ENCODE measurements around the gene CALN1.

Gene CALN1

GRCh38 chr7:71851776-71852498 is 560.2 kb downstream of the CALN1 start:
- H3K27ac ChIP-seq: no peak overlapping the region
- TF ChIP-seq ZFX (IDR thresholded peaks at IDR 0.05; ENCODE audit: borderline replicate concordance) (no peak), CTCF (IDR thresholded peaks at IDR 0.05) (no peak)

DNA sequence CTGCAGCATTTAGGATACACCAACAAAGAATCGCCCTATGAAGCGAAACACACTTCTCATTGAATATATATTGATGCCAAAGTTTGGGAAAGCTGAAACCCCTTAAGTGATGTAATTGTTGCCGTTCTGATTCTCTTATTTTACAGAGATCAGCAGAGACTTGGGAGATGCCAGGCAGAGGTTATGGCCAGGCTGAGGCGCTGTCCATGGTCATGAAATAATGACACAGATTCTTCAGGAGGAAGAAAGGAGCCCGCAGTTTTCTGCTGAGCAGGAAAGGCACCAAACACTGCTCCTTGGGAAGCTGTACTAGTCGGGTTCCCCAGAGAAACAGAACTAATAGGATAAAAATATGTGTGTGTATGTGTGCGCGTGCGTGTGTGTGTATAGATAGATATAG is 566.0 kb downstream of the CALN1 start:
- H3K27ac ChIP-seq: no peak overlapping the region
- TF ChIP-seq ZFX (IDR thresholded peaks at IDR 0.05; ENCODE audit: borderline replicate concordance) (no peak), CTCF (IDR thresholded peaks at IDR 0.05) (no peak)

- TF ChIP-seq ZFX (IDR thresholded peaks at IDR 0.05; ENCODE audit: borderline replicate concordance) (no peak), CTCF (IDR thresholded peaks at IDR 0.05) (no peak)
- H3K27ac ChIP-seq: no peak overlapping the region
These were observed 568.5 kb downstream of the CALN1 start for GRCh38 chr7:71843676-71844075.

DNA sequence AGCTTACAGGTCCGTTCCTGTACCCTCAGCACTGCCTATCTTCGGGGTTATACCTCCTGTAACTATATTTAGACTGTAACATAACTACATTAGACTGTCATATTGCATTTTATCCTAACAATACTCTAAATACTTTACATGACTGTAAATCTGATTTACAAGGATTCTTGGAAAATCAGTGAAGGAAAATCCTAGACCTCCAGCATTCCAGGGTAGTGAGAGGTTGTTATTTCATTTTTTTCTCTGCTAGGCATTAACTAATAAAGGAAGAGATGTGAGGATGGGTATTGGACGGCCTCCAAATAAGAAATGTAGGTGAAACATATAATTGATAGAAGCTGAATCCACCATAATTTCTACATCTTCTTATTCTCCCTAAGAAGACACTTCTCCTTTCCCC is 569.4 kb downstream of the CALN1 start:
- TF ChIP-seq CTCF (IDR thresholded peaks at IDR 0.05) (no peak), ZFX (IDR thresholded peaks at IDR 0.05; ENCODE audit: borderline replicate concordance) (no peak)
- no peak overlapping the region for H3K27ac ChIP-seq

DNA sequence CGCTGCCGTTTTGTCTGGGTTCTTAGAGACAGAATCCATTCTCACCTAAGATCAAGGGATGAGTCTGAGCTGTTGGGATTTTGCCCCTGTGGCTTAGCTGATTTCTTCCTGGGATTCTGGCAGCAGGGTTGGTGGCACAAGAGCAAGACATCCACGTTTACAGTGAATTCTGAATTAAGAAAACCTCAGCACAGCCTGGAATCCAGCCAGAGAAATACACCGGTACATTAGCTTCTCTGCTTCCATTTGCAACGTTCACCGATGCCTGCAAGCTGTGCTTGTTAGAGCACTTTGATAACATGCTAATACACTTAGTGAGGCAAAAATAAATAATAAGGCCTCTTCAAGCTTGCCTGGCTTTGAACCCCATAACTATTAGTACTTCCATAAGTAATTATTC is 569.8 kb downstream of the CALN1 start:
- no peak overlapping the region for H3K27ac ChIP-seq
- TF ChIP-seq CTCF (IDR thresholded peaks at IDR 0.05) (no peak), ZFX (IDR thresholded peaks at IDR 0.05; ENCODE audit: borderline replicate concordance) (no peak)

GRCh38 chr7:71835056-71835455 is 577.1 kb downstream of the CALN1 start:
- TF ChIP-seq ZFX (IDR thresholded peaks at IDR 0.05; ENCODE audit: borderline replicate concordance) (no peak), CTCF (IDR thresholded peaks at IDR 0.05) (no peak)

DNA sequence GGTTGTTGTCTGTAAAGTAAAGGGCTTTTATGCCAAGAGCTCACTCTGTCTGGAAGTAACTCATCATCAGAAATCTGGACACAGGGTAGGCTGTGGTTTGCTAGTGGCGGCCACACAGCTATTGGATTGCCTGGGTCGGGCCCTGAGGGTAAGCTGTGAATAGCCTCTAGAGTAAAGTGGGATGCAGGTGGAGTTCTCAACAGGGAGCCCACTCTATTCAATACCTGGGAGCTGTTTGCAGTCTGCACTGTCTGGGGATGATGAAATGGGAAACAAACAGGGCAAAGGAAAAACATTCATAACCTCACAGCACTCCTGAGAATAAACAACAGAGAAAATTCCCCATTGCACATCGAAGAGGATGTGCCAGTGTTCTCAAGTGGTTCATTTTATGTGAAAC is 582.6 kb downstream of the CALN1 start:
- TF ChIP-seq ZFX (IDR thresholded peaks at IDR 0.05; ENCODE audit: borderline replicate concordance) (no peak), CTCF (IDR thresholded peaks at IDR 0.05) (no peak)

More at GRCh38 chr7:71835056-71835455, 577.1 kb downstream of the CALN1 start:
- H3K27ac ChIP-seq: no peak overlapping the region

More for the DNA sequence above, 582.6 kb downstream of the CALN1 start:
- no peak overlapping the region for H3K27ac ChIP-seq

All from 22Rv1 (cell line).